Colonic mucosa (tissue), 4 donors: ENCODE measurements around the gene TNNI2. TPM values are rescaled to one million over a fixed set of nuclear protein-coding genes. Genes with fewer than 3 reads are reported as not detected.
"Not testable (repeated sequence)": the region's sequence is repeated elsewhere in the genome, so short reads cannot be mapped to it uniquely, and the experiment has no call there.

Experiments
- DNase-seq: peaks from one replicate; pipeline ENCODE4 v3.0.0-alpha.2; 2020
- H3K27ac ChIP-seq: fragments of 200-600 bp; one replicate; pipeline ENCODE4 v1.8.0; 2021
- H3K27me3 ChIP-seq: fragments of 200-600 bp; one replicate; pipeline ENCODE4 v1.8.0; 2021
- H3K36me3 ChIP-seq: fragments of 200-600 bp; one replicate; pipeline ENCODE4 v1.8.0; 2021
- H3K4me1 ChIP-seq: fragments of 200-600 bp; one replicate; pipeline ENCODE4 v1.8.0; 2021; ENCODE audit warnings: mild to moderate bottlenecking
- H3K4me3 ChIP-seq: fragments of 200-600 bp; one replicate; pipeline ENCODE4 v1.8.0; 2021
- H3K9ac ChIP-seq, 2 donors: one replicate each; pipeline ENCODE4 v1.7.0; 2013; ENCODE audit warnings: control low read depth in 2 of 2, low read depth in 2 of 2, low read length in 2 of 2
- H3K9me3 ChIP-seq: fragments of 200-600 bp; one replicate; pipeline ENCODE4 v1.8.0; 2021
- intact Hi-C: fragments of 100-400 bp; cut with DNase I; formaldehyde crosslinking; loops from one replicate; pipeline ENCODE4 v1.14.1; 2022
- total RNA-seq, 2 donors: library from RNA; stranded (reverse); fragmentation: NEBNext Ultra II Directional in 1 of 2; extraction: Animal tissue kit (Norgen Biotek cat#: 25700) in 1 of 2; gene quantifications; one replicate each; pipeline ENCODE4 v1.2.1, GENCODE V29; 2021
- TF ChIP-seq, protein P1 (sequence below): fragments of 200-600 bp; IDR thresholded peaks from one replicate; pipeline ENCODE4 v1.8.0; 2022; ENCODE audit warnings: antibody characterized with exemption, mild to moderate bottlenecking
- donor health status: healthy.
- donor health status: DM: no; HTN: no; CAD: no.
- donor health status: DM: no; HTN: no; CAD: no.

TNNI2 gene
- total RNA-seq, 2 donors from 2014 or later, result 0.94 TPM; not detected in 1

DNA sequence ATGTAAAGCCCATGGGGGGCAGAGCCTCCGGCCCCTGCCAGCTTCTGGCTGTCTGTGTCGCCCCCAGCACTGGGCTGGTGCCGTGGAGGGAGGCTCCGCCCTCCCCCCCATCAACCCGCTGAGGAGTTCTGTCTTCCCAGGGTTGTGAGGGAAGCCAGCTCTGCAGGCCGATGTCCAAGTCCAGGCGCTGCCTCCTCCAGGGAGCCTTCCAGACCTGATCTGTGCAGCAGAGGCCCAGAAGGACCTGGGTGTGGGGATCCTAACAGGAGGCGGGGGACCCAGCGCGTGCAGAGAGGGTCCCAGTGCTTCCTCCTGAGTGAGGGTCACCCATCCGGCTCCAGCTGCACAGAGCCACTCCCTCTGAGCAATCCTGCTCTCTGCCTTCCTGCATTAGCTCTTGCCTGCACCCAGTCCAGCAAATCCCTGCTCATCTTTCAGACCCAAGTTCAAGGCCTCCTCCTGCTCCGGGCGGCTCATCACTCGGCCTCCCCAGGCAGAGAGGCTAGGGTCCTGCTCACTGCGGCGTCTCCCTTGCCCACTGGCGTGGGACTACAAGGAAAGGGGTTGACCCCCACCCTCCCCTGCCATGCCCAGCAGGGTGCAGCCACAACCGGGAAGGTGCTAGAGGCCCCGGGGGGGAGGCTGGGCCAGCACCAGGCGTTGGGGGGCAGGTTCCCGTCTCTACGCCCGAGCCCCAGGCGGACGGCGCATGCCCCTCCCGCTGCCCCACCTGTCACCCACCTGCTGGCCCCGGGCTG lies 36.5 kb downstream of the TNNI2 start:
- peak overlapping the region; percentile 0 to 26 for H3K9ac ChIP-seq
- no peak overlapping the region for H3K4me3 ChIP-seq
- intact Hi-C loops, result no loop called here
- no peaks in the 10 kb centered on the region for H3K36me3 ChIP-seq
- H3K27ac ChIP-seq, result peak overlapping the region; percentile 57
- H3K27me3 ChIP-seq, result no peaks in the 10 kb centered on the region
- DNase-seq, result no peak
- H3K4me1 ChIP-seq, result no peaks in the 10 kb centered on the region
- TF ChIP-seq, protein P1, sequence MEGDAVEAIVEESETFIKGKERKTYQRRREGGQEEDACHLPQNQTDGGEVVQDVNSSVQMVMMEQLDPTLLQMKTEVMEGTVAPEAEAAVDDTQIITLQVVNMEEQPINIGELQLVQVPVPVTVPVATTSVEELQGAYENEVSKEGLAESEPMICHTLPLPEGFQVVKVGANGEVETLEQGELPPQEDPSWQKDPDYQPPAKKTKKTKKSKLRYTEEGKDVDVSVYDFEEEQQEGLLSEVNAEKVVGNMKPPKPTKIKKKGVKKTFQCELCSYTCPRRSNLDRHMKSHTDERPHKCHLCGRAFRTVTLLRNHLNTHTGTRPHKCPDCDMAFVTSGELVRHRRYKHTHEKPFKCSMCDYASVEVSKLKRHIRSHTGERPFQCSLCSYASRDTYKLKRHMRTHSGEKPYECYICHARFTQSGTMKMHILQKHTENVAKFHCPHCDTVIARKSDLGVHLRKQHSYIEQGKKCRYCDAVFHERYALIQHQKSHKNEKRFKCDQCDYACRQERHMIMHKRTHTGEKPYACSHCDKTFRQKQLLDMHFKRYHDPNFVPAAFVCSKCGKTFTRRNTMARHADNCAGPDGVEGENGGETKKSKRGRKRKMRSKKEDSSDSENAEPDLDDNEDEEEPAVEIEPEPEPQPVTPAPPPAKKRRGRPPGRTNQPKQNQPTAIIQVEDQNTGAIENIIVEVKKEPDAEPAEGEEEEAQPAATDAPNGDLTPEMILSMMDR, result no peak
- H3K9me3 ChIP-seq, result no peaks in the 10 kb centered on the region

DNA sequence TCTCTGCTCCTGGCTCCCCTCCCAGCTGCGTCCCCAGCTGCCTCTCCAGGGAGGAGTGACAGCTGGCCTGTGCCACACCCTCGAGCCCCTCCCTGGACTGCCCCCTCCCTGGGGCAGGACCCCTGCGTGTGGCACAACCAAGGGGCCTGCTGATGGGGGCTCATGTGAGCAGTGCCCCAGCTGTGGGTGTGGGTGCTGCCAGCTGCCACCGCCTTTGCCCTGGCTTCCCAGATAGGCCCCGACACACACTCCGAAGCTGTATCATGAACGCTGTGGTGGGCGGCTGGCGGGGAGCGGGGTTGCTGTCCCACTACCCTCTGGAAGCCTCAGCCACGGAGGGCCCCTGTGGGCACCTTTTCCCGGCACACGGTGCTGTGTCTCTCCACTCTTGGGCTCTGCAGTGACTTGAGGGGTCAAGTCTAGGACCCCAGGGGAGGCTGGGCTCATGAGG lies 37.1 kb downstream of the TNNI2 start:
- H3K27me3 ChIP-seq, DNase-seq, H3K4me1 ChIP-seq, H3K9me3 ChIP-seq, H3K36me3 ChIP-seq, intact Hi-C loops, H3K4me3 ChIP-seq: not testable (repeated sequence)
- Histone ChIP-seq H3K27ac (peak overlapping the region; percentile 40), H3K9ac (peak overlapping the region in 1 of 2 donors; percentile 56)

DNA sequence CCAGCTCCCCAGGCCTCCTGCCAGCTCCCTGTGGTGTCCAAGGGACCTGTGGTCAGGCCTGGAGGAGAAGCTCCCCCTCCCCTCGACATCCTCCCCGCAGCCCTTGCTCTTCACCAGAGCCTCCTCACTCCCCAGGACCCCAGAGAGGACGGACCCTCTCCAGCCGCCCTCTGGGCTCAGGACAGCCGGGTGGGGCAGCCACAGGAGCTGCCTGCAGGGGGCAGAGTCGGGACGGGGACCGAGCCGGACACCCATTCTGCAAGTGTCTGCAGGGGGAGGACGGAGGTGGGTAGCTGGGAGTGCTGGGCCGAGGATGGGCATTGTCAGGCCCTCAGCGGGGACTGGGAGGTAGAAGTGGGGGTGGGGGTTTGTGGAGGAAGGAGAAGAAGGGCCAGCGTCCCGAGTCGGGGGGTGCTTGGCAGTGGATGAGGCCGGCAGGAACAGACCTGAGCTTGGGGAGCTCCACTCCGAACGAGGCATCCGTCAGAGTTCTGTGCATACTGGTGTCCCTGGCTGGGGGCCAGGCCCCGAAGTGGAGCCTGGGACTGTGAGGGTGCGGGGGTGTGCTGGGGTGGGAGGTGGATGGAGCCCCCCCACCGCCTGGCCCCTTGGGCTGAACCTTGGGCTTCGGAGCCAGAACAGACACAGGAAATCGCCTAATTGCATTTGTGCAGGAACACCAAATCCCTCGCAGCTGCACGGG lies 37.7 kb downstream of the TNNI2 start:
- peak overlapping the region; percentile 40 for H3K27ac ChIP-seq
- H3K27me3 ChIP-seq, result no peaks in the 10 kb centered on the region
- intact Hi-C loops, result no loop called here
- no peak overlapping the region for H3K4me3 ChIP-seq
- H3K4me1 ChIP-seq, result no peaks in the 10 kb centered on the region
- TF ChIP-seq, protein P1, result peak; percentile 46
- peak overlapping the region in 1 of 2 donors; percentile 56 for H3K9ac ChIP-seq
- peak; percentile 64 for DNase-seq
- no peaks in the 10 kb centered on the region for H3K9me3 ChIP-seq
- no peaks in the 10 kb centered on the region for H3K36me3 ChIP-seq

DNA sequence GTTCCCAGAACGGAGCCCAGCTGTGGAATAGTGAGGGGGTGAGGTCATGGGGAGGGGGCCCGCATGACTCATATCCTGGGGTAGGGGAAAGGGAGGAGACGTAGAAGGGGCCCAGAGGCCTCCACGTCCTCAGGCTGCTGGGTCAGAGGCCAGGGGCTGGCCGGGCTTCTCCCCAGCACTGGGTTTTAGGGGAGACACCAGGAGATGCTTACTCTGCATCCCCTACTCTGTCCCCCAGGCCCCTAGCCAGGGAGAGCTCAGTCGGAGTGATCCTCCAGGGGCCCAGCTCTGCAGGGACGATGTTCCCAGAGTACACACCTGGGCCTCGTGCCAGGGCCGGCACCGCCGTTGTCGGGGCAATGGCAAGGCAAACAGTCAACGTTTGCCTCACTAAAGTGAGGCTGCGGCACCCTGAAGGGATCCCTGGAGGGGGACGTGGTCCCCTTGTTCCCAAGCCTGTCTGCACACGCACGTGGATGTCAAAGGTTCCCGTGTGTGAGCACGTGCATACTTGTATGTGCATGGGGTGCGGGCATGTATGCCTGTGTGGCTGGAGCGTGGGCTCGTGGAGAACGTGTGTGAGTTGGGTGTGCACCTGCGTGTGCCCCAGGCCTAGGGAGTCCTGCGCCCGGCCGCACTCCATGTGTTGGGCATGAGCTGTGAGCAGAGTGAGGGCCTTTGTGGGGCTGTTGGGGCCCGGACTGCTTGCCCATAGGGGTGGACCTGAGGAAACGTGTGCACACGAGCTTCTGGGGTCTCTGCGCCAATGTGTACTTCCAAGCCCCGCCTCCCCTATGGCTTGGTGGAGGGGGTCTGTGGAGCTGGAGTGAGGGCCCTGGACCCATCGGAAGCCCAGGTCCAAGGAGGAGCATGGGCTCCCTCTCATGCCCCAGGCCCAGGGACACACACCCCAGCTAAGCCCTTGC lies 38.7 kb downstream of the TNNI2 start:
- Histone ChIP-seq H3K4me1 (no peaks in the 10 kb centered on the region), H3K27ac (peak overlapping the region; percentile 44), H3K27me3 (no peaks in the 10 kb centered on the region), H3K9ac (peak overlapping the region in 1 of 2 donors; percentile 12), H3K4me3 (no peak overlapping the region), H3K36me3 (no peaks in the 10 kb centered on the region), H3K9me3 (no peaks in the 10 kb centered on the region)
- TF ChIP-seq, protein P1, result no peak
- intact Hi-C loops, result no loop called here
- DNase-seq, result peak; percentile 45

DNA sequence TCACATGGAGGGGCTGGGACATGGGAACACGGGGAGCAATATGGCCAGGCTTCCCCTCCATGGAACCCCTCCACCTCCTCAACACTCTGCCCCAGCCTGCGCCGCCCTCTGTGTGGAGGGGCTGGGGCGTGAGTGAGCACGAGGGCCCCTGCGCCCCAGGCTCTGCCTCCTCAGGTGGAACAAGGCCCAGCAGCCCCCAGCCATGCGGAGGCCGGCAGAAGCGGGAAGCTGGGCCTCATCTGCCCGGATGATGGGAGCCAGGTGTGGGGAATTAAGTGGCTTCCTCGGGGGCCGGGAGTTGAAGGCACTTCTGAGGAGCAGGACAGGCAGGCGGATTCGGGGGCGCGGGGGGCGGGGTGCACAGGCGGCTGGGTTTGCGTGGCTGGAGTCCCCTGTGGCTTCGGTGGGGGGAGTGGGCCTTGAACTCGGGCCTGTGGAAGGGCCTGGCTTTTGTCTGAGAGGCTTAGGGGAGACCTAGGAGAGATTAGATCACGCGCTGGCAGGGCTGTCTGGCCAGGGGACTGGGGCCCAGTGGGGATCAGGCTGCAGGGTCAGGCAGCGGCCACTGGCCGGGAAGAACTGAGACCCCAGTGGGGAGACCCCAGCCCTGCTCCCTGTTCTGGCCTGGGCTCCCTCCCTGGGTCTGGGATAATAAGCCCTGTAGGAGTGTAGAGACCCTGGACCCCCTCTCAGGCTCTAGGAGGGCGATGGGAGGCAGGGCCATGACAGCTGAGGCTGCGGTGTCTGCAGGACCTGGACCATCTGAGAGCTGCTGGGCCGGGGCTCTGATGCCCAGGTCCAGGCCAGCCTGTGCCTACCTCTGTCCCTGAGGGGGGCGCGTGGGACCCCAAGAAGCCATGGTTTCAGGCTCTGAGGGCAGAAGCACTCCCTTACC lies 39.6 kb downstream of the TNNI2 start:
- Histone ChIP-seq H3K4me3 (no peak overlapping the region), H3K27me3 (no peaks in the 10 kb centered on the region), H3K27ac (peak overlapping the region; percentile 44), H3K9me3 (no peaks in the 10 kb centered on the region), H3K36me3 (no peaks in the 10 kb centered on the region), H3K4me1 (no peaks in the 10 kb centered on the region), H3K9ac (peak overlapping the region; percentile 24 to 26)
- TF ChIP-seq, protein P1, result no peak
- DNase-seq, result peak; percentile 29
- intact Hi-C loops, result no loop called here
